Right cardiac atrium (tissue), 5 donors: Measurements from ENCODE around the gene GPR87. TPM values are rescaled to one million over a fixed set of nuclear protein-coding genes. Genes with fewer than 3 reads are reported as not detected.
A peak's percentile ranks its signal among the peaks of the same experiment; 100 is the strongest.

Experiments used
- ATAC-seq, 2 donors: fragments of 200-7000 bp; cut with Tn5 transposase; one replicate each; pipeline versions ENCODE4 v1.8.0 to v1.9.1; 2020; ENCODE audit warnings: moderate library complexity in 2 of 2, mild to moderate bottlenecking in 1 of 2
- DNase-seq, 3 donors: peaks; one replicate each; pipeline ENCODE4 v3.0.0-alpha.2; 2020
- H3K27ac ChIP-seq: one replicate; pipeline ENCODE4 v1.5.1; 2013; ENCODE audit warnings: mild to moderate bottlenecking, low read length, control low read depth, moderate library complexity
- H3K27me3 ChIP-seq: one replicate; pipeline ENCODE4 v1.6.1; 2013; ENCODE audit not compliant: control insufficient read depth, insufficient read depth
- H3K4me1 ChIP-seq: one replicate; pipeline ENCODE4 v1.6.1; 2013; ENCODE audit warnings: low read length; ENCODE audit not compliant: control insufficient read depth, insufficient read depth
- H3K4me3 ChIP-seq: one replicate; pipeline ENCODE4 v1.5.1; 2013; ENCODE audit warnings: low read length, control low read depth
- H3K9me3 ChIP-seq: one replicate; pipeline ENCODE4 v1.6.1; 2013; ENCODE audit warnings: low read length; ENCODE audit not compliant: control insufficient read depth
- WGBS: extraction: QIAGEN DNeasy Blood & Tissue Kit; methylation state at CpG from one replicate; pipeline ENCODE4 v1.1.7; 2013; 5-methylcytosine and 5-hydroxymethylcytosine counted together
- intact Hi-C, 4 donors: fragments of 100-400 bp; cut with DNase I; formaldehyde crosslinking; loops; one replicate each; pipeline versions ENCODE4 v1.11.0 to v1.14.0; 2022 to 2023
- polyA plus RNA-seq: library from polyadenylated mRNA; stranded (reverse); fragments of 200-250 nt; gene quantifications from one replicate; pipeline ENCODE4 v1.2.3, GENCODE V29; 2013
- total RNA-seq, 4 donors: library from RNA; stranded (reverse); fragmentation: NEBNext Ultra II Directional; extraction: Animal tissue kit (Norgen Biotek cat#: 25700); gene quantifications; one replicate each; pipeline ENCODE4 v1.2.1, GENCODE V29; 2021
- donor health status: healthy with polysubstance abuse.
- donor health status: DM: no; HTN: yes; CAD: no.
- donor health status: DM: no; HTN: no; CAD: no.
- donor health status: DM: no; HTN: yes; CAD: no; lungs with severe emphysema.
- donor health status: DM: yes; HTN: yes; CAD: no.

Gene GPR87
- total and polyA plus RNA-seq, 5 donors, result not detected

- intact Hi-C loops, result no loop called here
- Histone ChIP-seq H3K27ac (no peak overlapping the region), H3K9me3 (no peaks in the 10 kb centered on the region), H3K4me3 (no peak overlapping the region), H3K4me1 (peaks cover 2% of the 10 kb centered on the region), H3K27me3 (no peaks in the 10 kb centered on the region)
- WGBS, result 79% methylated on average over 5 of the region's 5 CpGs
- DNase-seq, result no peak
- no peak for ATAC-seq
Measured at GRCh38 chr3:151265166-151265565, 51.5 kb downstream of the GPR87 start.

DNA sequence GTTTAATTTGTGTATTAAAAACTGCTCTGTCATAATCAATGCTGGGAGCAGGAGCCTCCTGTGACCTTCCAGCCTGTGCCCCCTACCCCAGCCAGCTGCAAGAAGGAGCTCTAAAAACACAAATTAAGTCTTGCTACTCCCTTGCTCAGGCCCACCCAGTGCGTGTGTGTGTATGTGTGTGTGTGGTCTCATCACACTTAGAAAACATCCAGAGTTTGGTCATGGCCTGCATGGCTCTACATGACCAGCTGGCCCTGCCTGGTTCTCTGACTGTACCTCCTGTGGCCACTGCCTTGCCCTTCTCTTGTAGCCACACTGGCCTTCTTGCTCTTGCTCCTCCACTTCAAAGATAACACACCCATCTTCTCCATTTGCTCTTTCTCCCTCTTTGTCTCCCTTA, 52.0 kb downstream of the GPR87 start:
- no peak overlapping the region for H3K4me3 ChIP-seq
- H3K27me3 ChIP-seq, result no peaks in the 10 kb centered on the region
- intact Hi-C loops, result no loop called here
- DNase-seq (no peak), ATAC-seq (no peak)
- 100% methylated on average over 1 of the region's 1 CpG for WGBS
- no peak overlapping the region for H3K27ac ChIP-seq
- peaks cover 2% of the 10 kb centered on the region for H3K4me1 ChIP-seq
- no peaks in the 10 kb centered on the region for H3K9me3 ChIP-seq

- 75% methylated on average over 8 of the region's 8 CpGs for WGBS
- H3K27me3 ChIP-seq, result no peaks in the 10 kb centered on the region
- intact Hi-C loops, result no loop called here
- H3K9me3 ChIP-seq, result no peaks in the 10 kb centered on the region
- no peak for ATAC-seq
- DNase-seq, result no peak
- peaks cover 2% of the 10 kb centered on the region for H3K4me1 ChIP-seq
- H3K4me3 ChIP-seq, result no peak overlapping the region
- H3K27ac ChIP-seq, result no peak overlapping the region
Measured at GRCh38 chr3:151262871-151263525, 53.6 kb downstream of the GPR87 start.

- DNase-seq, result no peak
- H3K4me1 ChIP-seq, result peaks cover 2% of the 10 kb centered on the region
- H3K4me3 ChIP-seq, result no peak overlapping the region
- H3K27ac ChIP-seq, result peak overlapping the region; percentile 32
- intact Hi-C loops, result no loop called here
- no peak for ATAC-seq
- no peaks in the 10 kb centered on the region for H3K27me3 ChIP-seq
- WGBS, result 66% methylated on average over 3 of the region's 3 CpGs
- no peaks in the 10 kb centered on the region for H3K9me3 ChIP-seq
Measured at GRCh38 chr3:151259664-151260063, 57.0 kb downstream of the GPR87 start.

- intact Hi-C loops, result no loop called here
- Histone ChIP-seq H3K27me3 (no peaks in the 10 kb centered on the region), H3K4me1 (no peaks in the 10 kb centered on the region), H3K9me3 (no peaks in the 10 kb centered on the region), H3K4me3 (no peak overlapping the region), H3K27ac (no peak overlapping the region)
- DNase-seq, result no peak
- no peak for ATAC-seq
- WGBS, result 58% methylated on average over 1 of the region's 1 CpG
Measured at GRCh38 chr3:151256749-151257148, 59.9 kb downstream of the GPR87 start.

- no peak overlapping the region for H3K4me3 ChIP-seq
- H3K4me1 ChIP-seq, result peaks cover 3% of the 10 kb centered on the region
- 31% methylated on average over 3 of the region's 3 CpGs for whole genome bisulfite sequencing
- no peaks in the 10 kb centered on the region for H3K27me3 ChIP-seq
- no peaks in the 10 kb centered on the region for H3K9me3 ChIP-seq
- DNase-seq (no peak), ATAC-seq (no peak)
- H3K27ac ChIP-seq, result no peak overlapping the region
- intact Hi-C loops, result no loop called here
Measured at GRCh38 chr3:151248772-151249337, 67.8 kb downstream of the GPR87 start.

Other genes with a start within 250 kb of the GPR87 start
- 1 to 10 TPM in 1 of 4 donors, under 1 TPM in 3; 0.65 to 1.2 (median 0.77) TPM for gene MED12L, start 231.2 kb downstream of the GPR87 start, total RNA-seq
- 0.25 TPM for gene MED12L, start 231.2 kb downstream of the GPR87 start, polyA plus RNA-seq
- gene GPR171, start 113.6 kb downstream of the GPR87 start, total RNA-seq, result under 1 TPM in 3 of 4 donors, not detected in 1; 0.20 to 0.50 (median 0.39) TPM
- gene GPR171, start 113.6 kb downstream of the GPR87 start, polyA plus RNA-seq, result 0.34 TPM
- gene P2RY14, start 38.3 kb downstream of the GPR87 start, total RNA-seq, result 1 to 10 TPM in 3 of 4 donors, under 1 TPM in 1; 0.39 to 1.3 (median 1.2) TPM
- gene P2RY14, start 38.3 kb downstream of the GPR87 start, polyA plus RNA-seq, result 1.9 TPM
- gene P2RY13, start 12.7 kb upstream of the GPR87 start, total RNA-seq, result 1 to 10 TPM; 1.2 to 2.1 (median 1.5) TPM
- gene P2RY13, start 12.7 kb upstream of the GPR87 start, polyA plus RNA-seq, result 0.29 TPM
- 1 to 10 TPM; 1.3 to 4.0 (median 1.4) TPM for gene P2RY12, start 67.9 kb upstream of the GPR87 start, total RNA-seq
- gene P2RY12, start 67.9 kb upstream of the GPR87 start, polyA plus RNA-seq, result 1.2 TPM
- 10 to 100 TPM in 3 of 4 donors, 1 to 10 TPM in 1; 5.0 to 19.3 (median 14.0) TPM for gene IGSF10, start 144.2 kb upstream of the GPR87 start, total RNA-seq
- gene IGSF10, start 144.2 kb upstream of the GPR87 start, polyA plus RNA-seq, result 12.3 TPM